GM20000 (cell line): ENCODE data around the gene POLR3GL.

Source experiments
- DNase-seq: peaks from one replicate; pipeline ENCODE4 v3.0.0; 2012; ENCODE audit warnings: low spot score
- CTCF ChIP-seq: IDR thresholded peaks from 2 replicates; pipeline ENCODE4 v1.5.1; 2012; ENCODE audit warnings: mild to moderate bottlenecking, control low read depth; ENCODE audit errors: extremely low read depth, missing control alignments

POLR3GL gene

GRCh38 chr1:145942405-145942804 lies 22.1 kb upstream of the POLR3GL start:
- no peak for DNase-seq
- no peak for TF ChIP-seq CTCF

- DNase-seq, result no peak
- TF ChIP-seq CTCF, result no peak
These were observed 21.6 kb upstream of the POLR3GL start for GRCh38 chr1:145942871-145943270.

- no peak for TF ChIP-seq CTCF
These were observed 20.0 kb upstream of the POLR3GL start for GRCh38 chr1:145944532-145944931.

GRCh38 chr1:145946477-145946986 lies 18.0 kb upstream of the POLR3GL start:
- no peak for DNase-seq
- no peak for TF ChIP-seq CTCF

More at GRCh38 chr1:145944532-145944931, 20.0 kb upstream of the POLR3GL start:
- DNase-seq, result no peak

- DNase-seq, result no peak
These were observed 16.9 kb upstream of the POLR3GL start for GRCh38 chr1:145947551-145947950.

GRCh38 chr1:145949219-145949618 lies 15.3 kb upstream of the POLR3GL start:
- TF ChIP-seq CTCF, result no peak
- DNase-seq, result no peak

More at GRCh38 chr1:145947551-145947950, 16.9 kb upstream of the POLR3GL start:
- TF ChIP-seq CTCF, result no peak

- no peak for DNase-seq
- TF ChIP-seq CTCF, result no peak
These were observed 13.0 kb upstream of the POLR3GL start for GRCh38 chr1:145951526-145951925.
